Activated CD8-positive, alpha-beta memory T cell treated with anti-CD3 and anti-CD28 coated beads, Interleukin-2, amount 50 U/mL, for 4 hours (primary cell): Measurements from ENCODE around the gene SLC25A45.

Experiments
- DNase-seq: peaks from one replicate; pipeline ENCODE4 v3.0.0-alpha.2; 2020

SLC25A45 gene

GRCh38 chr11:65420979-65421793 lies 38.7 kb upstream of the SLC25A45 start:
- DNase-seq, result peak; percentile 86

- DNase-seq, result no peak
Measured at GRCh38 chr11:65420506-65420905, 38.1 kb upstream of the SLC25A45 start.

- peak; percentile 45 for DNase-seq
Measured at GRCh38 chr11:65419772-65420481, 37.5 kb upstream of the SLC25A45 start.

GRCh38 chr11:65419460-65419771 lies 37.0 kb upstream of the SLC25A45 start:
- no peak for DNase-seq

- DNase-seq, result peak; percentile 68
Measured at GRCh38 chr11:65418681-65419459, 36.4 kb upstream of the SLC25A45 start.

GRCh38 chr11:65418431-65418680 lies 35.9 kb upstream of the SLC25A45 start:
- DNase-seq, result no peak

- DNase-seq, result no peak
Measured at GRCh38 chr11:65417702-65418430, 35.4 kb upstream of the SLC25A45 start.

GRCh38 chr11:65416841-65417701 lies 34.6 kb upstream of the SLC25A45 start:
- DNase-seq, result peak; percentile 42

GRCh38 chr11:65416341-65416824 lies 33.9 kb upstream of the SLC25A45 start:
- peak; percentile 96 for DNase-seq

GRCh38 chr11:65415499-65416340 lies 33.3 kb upstream of the SLC25A45 start:
- no peak for DNase-seq

GRCh38 chr11:65414776-65415498 lies 32.5 kb upstream of the SLC25A45 start:
- DNase-seq, result no peak

- DNase-seq, result peak; percentile 11
Measured at GRCh38 chr11:65413077-65413664, 30.7 kb upstream of the SLC25A45 start.

GRCh38 chr11:65412271-65413076 lies 30.0 kb upstream of the SLC25A45 start:
- no peak for DNase-seq

GRCh38 chr11:65411681-65412070 lies 29.2 kb upstream of the SLC25A45 start:
- no peak for DNase-seq

- no peak for DNase-seq
Measured at GRCh38 chr11:65410936-65411680, 28.7 kb upstream of the SLC25A45 start.

- no peak for DNase-seq
Measured at GRCh38 chr11:65404638-65405339, 22.3 kb upstream of the SLC25A45 start.

GRCh38 chr11:65404210-65404609 lies 21.8 kb upstream of the SLC25A45 start:
- DNase-seq, result no peak
